GM19372 (cell line): ENCODE results near the gene C9.
"Not testable (repeated sequence)": the region's sequence is repeated elsewhere in the genome, so short reads cannot be mapped to it uniquely, and the experiment has no call there.

ENCODE experiments used
- ATAC-seq: cut with Tn5 transposase; IDR thresholded peaks from one replicate; pipeline ENCODE4 v1.9.1; 2021; ENCODE audit warnings: mild to moderate bottlenecking, low read depth, moderate library complexity; ENCODE audit not compliant: unreplicated experiment

The C9 gene

DNA sequence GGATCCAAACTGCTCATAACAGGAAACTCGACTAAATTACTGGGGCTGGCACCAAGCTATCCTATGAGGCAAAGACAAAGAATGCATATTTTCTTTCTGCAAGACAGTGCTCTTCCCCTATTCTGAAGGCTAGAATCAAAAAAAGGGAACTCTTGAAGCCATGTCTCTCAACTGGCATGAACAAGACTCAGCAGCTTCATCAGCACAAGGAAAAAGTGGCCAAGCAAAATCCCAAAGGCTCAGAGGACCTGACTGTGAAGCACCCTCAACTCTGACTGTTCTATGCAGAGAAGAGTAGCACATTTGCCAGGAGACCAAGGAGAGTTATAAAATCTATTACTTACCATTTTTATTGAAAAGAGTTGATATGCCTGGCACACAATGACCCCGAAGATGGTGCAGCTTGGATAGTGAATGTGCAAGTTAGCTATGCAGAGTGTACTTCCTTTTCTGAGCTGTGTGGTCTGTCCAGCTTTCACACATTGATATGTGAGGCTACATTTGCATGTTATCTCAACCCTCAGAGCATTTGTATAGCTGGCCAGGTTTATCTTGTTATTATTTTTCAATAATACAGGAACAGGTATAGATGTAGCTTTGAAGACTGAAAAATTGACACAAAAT is 94.0 kb downstream of the C9 start:
- ATAC-seq, result no peak

DNA sequence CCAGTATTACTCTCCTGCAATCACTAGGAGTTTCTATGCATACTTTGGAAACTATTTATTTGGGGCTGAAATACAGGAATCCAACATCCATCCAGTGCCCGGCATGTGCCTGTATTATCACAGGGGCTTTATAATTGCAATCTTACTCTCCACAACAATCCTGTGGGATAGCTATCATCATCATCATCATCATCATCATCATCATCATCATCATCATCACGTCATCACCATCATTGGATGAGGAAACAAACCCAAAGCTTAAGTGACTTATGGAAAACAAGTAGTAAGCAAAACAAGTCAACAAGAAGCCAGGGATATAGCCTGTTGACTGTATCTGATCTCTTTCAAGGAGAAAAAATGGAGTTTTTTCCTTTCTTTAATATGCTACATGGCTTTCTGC is 97.1 kb downstream of the C9 start:
- ATAC-seq, result no peak

DNA sequence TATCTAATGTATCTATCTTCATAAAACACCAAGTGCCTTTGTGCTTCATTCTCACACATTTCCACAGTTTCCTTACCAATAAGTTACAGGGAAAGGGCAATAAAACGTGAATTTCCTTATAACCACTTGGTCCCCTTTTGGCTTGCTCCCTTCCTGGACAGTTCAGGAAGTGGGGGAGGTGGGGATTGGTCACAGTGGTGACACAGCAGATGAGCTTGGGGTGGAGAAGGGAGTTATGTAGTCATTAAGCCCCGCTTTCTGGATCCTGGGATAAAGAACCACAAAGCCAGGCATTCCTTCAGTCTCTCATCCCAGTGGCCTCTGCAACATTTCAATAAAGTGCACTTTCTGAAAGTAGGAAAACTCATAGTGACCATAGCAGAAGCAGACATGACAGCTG is 97.9 kb downstream of the C9 start:
- ATAC-seq, result no peak

- ATAC-seq, result no peak
These were observed 99.8 kb downstream of the C9 start for GRCh38 chr5:39264528-39264927.

GRCh38 chr5:39262981-39263380 is 101.3 kb downstream of the C9 start:
- no peak for ATAC-seq

- no peak for ATAC-seq
These were observed 104.2 kb downstream of the C9 start for GRCh38 chr5:39260095-39260494.

- no peak for ATAC-seq
These were observed 106.7 kb downstream of the C9 start for GRCh38 chr5:39257554-39257953.

- ATAC-seq, result no peak
These were observed 107.6 kb downstream of the C9 start for GRCh38 chr5:39256477-39257235.

DNA sequence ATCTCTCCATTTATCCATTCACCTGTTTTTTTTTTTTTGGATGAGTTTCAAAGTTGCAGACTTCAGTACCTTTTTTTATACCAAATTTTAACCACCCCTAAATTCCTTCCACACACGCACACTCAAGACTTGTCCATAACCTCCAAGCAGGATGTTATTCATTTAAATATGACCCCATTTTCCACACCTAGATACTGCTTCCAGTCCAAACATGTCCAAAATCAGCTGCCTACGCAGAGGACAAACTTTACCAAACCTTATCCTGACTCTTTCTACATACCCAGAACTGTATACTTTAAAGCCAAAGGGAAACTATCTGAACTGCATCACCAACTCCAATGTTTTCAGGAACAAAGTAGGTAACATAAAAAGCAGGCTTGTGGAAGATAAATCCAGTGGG is 108.9 kb downstream of the C9 start:
- ATAC-seq, result no peak

GRCh38 chr5:39254671-39255070 is 109.6 kb downstream of the C9 start:
- no peak for ATAC-seq

DNA sequence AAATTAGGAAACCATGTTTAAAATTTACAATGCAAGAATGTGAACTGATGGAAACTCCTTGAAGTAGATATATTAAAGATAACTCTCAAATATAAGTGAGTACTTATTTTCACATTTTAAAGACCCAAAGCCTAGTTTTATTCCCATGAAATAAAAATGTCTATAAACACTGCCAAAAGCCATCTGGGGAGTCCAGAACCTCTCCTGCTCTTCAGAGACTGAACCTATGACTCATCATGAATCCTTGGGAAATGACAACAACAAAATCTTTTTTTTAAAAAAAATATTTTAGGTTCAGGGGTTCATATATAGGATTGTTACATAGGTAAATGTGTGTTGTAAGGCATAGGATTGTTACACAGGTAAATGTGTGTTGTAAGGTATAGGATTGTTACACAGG is 111.1 kb downstream of the C9 start:
- ATAC-seq, result no peak

DNA sequence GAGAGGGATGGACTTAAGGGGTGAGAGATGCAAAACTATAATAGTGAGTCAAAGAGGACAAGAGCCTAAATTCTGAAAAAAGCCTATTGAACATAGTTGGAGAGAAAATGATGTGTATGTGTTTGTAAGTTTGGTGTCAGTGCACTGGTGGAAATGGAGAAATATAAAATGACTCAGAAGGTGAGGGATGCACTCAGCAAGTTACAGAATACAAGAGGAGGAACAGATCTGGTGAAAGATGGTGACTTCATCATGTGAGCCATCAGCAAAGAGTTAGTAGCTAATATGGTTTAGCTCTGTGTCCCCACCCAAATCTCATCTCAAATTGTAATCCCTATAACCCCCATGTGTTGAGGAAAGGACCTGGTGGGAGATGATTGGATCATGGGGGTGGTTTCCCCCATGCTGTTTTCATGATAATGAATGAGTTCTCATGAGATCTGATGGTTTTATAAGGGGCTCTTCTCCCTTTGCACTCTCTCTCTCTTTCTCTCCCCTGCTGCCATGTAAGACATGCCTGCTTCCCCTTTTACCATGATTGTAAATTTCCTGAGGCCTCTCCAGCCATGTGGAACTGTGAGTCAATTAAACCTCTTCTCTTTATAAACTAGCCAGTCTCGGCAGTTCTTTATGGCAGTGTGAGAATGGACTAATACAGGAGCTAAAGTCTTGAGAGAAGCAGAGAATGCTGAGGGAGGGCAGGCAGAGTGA is 114.6 kb downstream of the C9 start:
- ATAC-seq, result no peak

DNA sequence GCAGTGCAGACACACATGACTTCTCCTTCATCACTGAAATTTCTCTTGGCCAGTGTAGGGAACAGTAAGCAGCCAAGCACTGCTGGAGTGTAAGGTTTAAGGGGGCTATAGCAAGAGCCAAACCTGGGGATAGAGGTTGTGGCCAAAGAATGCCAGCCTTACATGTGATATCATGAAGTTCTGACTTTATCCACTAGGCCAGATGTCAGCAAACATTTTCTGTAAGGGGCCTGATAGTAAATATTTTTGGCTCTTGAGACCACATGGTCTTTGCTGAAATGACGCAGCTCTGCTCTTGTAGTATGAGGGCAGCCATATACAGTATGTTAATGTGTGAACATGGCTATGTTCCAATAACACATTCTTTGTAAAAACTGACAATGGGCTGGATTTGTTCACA is 115.2 kb downstream of the C9 start:
- ATAC-seq, result no peak

DNA sequence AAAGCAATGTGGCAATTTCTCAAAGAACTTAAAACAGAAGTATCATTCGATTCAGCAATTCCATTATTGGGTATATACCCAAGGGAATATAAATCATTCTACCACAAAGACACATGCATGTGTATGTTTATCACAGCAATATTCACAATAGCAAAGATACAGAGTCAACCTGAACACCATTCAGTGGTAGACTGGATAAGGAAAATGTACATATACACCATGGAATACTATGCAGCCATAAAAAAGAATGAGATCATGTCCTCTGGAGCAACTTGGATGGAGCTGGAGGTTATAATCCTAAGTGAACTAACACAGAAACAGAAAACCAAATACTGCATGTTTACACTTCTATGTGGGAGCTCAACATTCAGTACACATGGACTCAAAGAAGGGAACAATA is 123.5 kb downstream of the C9 start:
- no peak for ATAC-seq

- no peak for ATAC-seq
These were observed 125.8 kb downstream of the C9 start for GRCh38 chr5:39238366-39239105.

GRCh38 chr5:39236718-39237117 is 127.6 kb downstream of the C9 start:
- no peak for ATAC-seq

DNA sequence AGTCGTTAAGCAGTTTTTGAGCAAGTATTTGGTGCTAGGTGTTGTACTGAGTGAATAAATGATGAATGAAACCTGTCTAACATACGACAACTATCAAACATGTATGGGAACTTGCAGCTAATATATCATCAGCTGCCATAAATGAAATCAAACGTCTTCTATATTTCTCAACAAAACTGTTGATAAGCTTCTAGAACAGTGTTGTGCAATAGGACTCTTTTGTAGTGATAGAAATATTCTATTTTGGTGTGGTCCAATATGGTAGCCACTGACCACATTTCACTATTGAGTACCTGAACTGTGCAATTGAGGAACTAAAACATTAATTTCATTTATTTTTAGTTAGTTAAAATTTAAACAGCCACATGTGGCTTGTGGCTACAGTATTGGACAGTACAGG is 128.6 kb downstream of the C9 start:
- no peak for ATAC-seq

- not testable (repeated sequence) for ATAC-seq
These were observed 129.8 kb downstream of the C9 start for GRCh38 chr5:39234494-39234893.
